ENCODE results near the gene PPP6R1.

- no peak for TF ChIP-seq CTCF (IDR thresholded peaks at IDR 0.05 in 2 of 3, conservative IDR thresholded peaks at IDR 0.05 in 1 of 3; ENCODE audit: borderline replicate concordance in 1 of 3, insufficient read depth in 1 of 3, low read depth in 2 of 3, low read length in 2 of 3)
- TF ChIP-seq, protein P1, sequence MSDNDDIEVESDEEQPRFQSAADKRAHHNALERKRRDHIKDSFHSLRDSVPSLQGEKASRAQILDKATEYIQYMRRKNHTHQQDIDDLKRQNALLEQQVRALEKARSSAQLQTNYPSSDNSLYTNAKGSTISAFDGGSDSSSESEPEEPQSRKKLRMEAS (IDR thresholded peaks at IDR 0.05): peak; percentile 71; the same call in 1 of the 2 replicates
- TF ChIP-seq POLR2A (IDR thresholded peaks at IDR 0.05; ENCODE audit: borderline replicate concordance, extremely low read depth, insufficient read depth, insufficient read length): peak; percentile 36
- TF ChIP-seq RAD21 (IDR thresholded peaks at IDR 0.05; ENCODE audit: low read depth): no peak
- TF ChIP-seq EGR1 (IDR thresholded peaks at IDR 0.05; ENCODE audit: low read depth): peak; percentile 53
- TF ChIP-seq, protein P2, sequence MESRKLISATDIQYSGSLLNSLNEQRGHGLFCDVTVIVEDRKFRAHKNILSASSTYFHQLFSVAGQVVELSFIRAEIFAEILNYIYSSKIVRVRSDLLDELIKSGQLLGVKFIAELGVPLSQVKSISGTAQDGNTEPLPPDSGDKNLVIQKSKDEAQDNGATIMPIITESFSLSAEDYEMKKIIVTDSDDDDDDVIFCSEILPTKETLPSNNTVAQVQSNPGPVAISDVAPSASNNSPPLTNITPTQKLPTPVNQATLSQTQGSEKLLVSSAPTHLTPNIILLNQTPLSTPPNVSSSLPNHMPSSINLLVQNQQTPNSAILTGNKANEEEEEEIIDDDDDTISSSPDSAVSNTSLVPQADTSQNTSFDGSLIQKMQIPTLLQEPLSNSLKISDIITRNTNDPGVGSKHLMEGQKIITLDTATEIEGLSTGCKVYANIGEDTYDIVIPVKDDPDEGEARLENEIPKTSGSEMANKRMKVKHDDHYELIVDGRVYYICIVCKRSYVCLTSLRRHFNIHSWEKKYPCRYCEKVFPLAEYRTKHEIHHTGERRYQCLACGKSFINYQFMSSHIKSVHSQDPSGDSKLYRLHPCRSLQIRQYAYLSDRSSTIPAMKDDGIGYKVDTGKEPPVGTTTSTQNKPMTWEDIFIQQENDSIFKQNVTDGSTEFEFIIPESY (IDR thresholded peaks at IDR 0.05; ENCODE audit: extremely low read depth, insufficient replicate concordance, low read length): no peak
- peak; percentile 86 for TF ChIP-seq SP1 (IDR thresholded peaks at IDR 0.05; ENCODE audit: low read depth)
- TF ChIP-seq ELF1 (IDR thresholded peaks at IDR 0.05; ENCODE audit: borderline replicate concordance, low read depth): no peak
- peak; percentile 80 for TF ChIP-seq POLR2AphosphoS5 (IDR thresholded peaks at IDR 0.05; ENCODE audit: low read depth, low read length)
- no peak for TF ChIP-seq ATF3 (IDR thresholded peaks at IDR 0.05)
- TF ChIP-seq YY1 (IDR thresholded peaks at IDR 0.05; ENCODE audit: extremely low read depth, insufficient replicate concordance, low read depth, low read length): peak; percentile 44
- TF ChIP-seq FOSL1 (IDR thresholded peaks at IDR 0.05; ENCODE audit: low read depth): peak; percentile 84
- no peak for TF ChIP-seq SRF (IDR thresholded peaks at IDR 0.05; ENCODE audit: low read depth)
Measured at GRCh38 chr19:55206664-55207500, 51.9 kb downstream of the PPP6R1 start.
